Measurements from ENCODE around the gene MFN2.
A peak's percentile ranks its signal among the peaks of the same experiment; 100 is the strongest.
"Not testable (repeated sequence)": the region's sequence is repeated elsewhere in the genome, so short reads cannot be mapped to it uniquely, and the experiment has no call there.

MFN2 gene

GRCh38 chr1:11979851-11980675 lies at the start of gene MFN2:
TSS of gene MFN2 (plus strand) at chr1:11980444. CDS start at chr1:11989169, 8,725 bp downstream.
- DNase-seq = peak; percentile 96

GRCh38 chr1:11930571-11931445 lies 49.4 kb upstream of the MFN2 start:
- DNase-seq = no peak

GRCh38 chr1:11931845-11932244 lies 48.4 kb upstream of the MFN2 start:
- DNase-seq = no peak

- DNase-seq = peak; percentile 54
These were observed 45.8 kb upstream of the MFN2 start, which contains the start of gene PLOD1 for GRCh38 chr1:11934302-11935056. TSS of gene PLOD1 (plus strand) at chr1:11934717. CDS start at chr1:11934780, 63 bp downstream.

- no peak for DNase-seq
These were observed 45.2 kb upstream of the MFN2 start for GRCh38 chr1:11935057-11935412.

- DNase-seq = not testable (repeated sequence)
These were observed 44.5 kb upstream of the MFN2 start for GRCh38 chr1:11935733-11936132.

- DNase-seq = no peak
These were observed 41.3 kb upstream of the MFN2 start for GRCh38 chr1:11938722-11939526.

GRCh38 chr1:11939794-11940193 lies 40.5 kb upstream of the MFN2 start:
- not testable (repeated sequence) for DNase-seq

GRCh38 chr1:11940260-11940921 lies 39.9 kb upstream of the MFN2 start:
- DNase-seq = no peak

- DNase-seq = no peak
These were observed 38.0 kb upstream of the MFN2 start for GRCh38 chr1:11942280-11942679.

GRCh38 chr1:11943619-11944018 lies 36.6 kb upstream of the MFN2 start:
- DNase-seq = no peak

GRCh38 chr1:11944358-11944931 lies 35.8 kb upstream of the MFN2 start:
- DNase-seq = peak; percentile 87

- DNase-seq = no peak
These were observed 33.6 kb upstream of the MFN2 start for GRCh38 chr1:11946647-11947046.

GRCh38 chr1:11948822-11949458 lies 31.3 kb upstream of the MFN2 start:
- no peak for DNase-seq

GRCh38 chr1:11951901-11952300 lies 28.3 kb upstream of the MFN2 start:
- DNase-seq = no peak

- DNase-seq = no peak
These were observed 27.7 kb upstream of the MFN2 start for GRCh38 chr1:11952455-11953109.

- DNase-seq = no peak
These were observed 25.0 kb upstream of the MFN2 start for GRCh38 chr1:11955221-11955620.

GRCh38 chr1:11957398-11957797 lies 22.8 kb upstream of the MFN2 start:
- no peak for DNase-seq

GRCh38 chr1:11957897-11958296 lies 22.3 kb upstream of the MFN2 start:
- no peak for DNase-seq

GRCh38 chr1:11960276-11960675 lies 20.0 kb upstream of the MFN2 start:
- DNase-seq = no peak

Data from DMS153 (cell line).